Measurements from ENCODE around the gene NAV3.

DNA sequence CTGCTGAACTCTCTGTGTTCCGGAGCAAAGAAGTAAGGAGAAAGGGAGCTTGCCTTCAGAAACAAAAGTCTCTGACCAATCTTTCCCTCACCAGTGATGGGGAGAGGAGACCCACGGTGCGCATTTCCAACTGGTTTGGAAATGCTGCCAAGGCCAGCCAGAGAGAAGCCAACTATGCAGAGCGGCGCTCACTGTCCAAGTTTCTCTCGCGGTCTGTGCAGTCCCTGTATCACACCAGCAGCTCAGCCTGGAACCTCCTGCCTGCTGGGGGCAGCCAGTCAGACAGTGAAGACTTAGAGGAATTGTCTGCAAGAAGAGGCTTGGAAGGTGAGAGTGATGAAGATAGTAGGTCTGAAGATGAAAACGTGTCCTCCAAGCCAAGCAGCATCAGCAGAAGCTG lies 206.2 kb downstream of the NAV3 start:
- TF ChIP-seq POLR2A (IDR thresholded peaks at IDR 0.05) = no peak
- TF ChIP-seq, protein P1, sequence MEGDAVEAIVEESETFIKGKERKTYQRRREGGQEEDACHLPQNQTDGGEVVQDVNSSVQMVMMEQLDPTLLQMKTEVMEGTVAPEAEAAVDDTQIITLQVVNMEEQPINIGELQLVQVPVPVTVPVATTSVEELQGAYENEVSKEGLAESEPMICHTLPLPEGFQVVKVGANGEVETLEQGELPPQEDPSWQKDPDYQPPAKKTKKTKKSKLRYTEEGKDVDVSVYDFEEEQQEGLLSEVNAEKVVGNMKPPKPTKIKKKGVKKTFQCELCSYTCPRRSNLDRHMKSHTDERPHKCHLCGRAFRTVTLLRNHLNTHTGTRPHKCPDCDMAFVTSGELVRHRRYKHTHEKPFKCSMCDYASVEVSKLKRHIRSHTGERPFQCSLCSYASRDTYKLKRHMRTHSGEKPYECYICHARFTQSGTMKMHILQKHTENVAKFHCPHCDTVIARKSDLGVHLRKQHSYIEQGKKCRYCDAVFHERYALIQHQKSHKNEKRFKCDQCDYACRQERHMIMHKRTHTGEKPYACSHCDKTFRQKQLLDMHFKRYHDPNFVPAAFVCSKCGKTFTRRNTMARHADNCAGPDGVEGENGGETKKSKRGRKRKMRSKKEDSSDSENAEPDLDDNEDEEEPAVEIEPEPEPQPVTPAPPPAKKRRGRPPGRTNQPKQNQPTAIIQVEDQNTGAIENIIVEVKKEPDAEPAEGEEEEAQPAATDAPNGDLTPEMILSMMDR (IDR thresholded peaks at IDR 0.05) = no peak
